Measurements from ENCODE around the gene PDE4D. TPM values are rescaled to one million over a fixed set of nuclear protein-coding genes. Genes with fewer than 3 reads are reported as not detected.
"Not testable (repeated sequence)": the region's sequence is repeated elsewhere in the genome, so short reads cannot be mapped to it uniquely, and the experiment has no call there.

Gene PDE4D
- total RNA-seq, 1 donor from 2014 or later = 85.8 TPM

DNA sequence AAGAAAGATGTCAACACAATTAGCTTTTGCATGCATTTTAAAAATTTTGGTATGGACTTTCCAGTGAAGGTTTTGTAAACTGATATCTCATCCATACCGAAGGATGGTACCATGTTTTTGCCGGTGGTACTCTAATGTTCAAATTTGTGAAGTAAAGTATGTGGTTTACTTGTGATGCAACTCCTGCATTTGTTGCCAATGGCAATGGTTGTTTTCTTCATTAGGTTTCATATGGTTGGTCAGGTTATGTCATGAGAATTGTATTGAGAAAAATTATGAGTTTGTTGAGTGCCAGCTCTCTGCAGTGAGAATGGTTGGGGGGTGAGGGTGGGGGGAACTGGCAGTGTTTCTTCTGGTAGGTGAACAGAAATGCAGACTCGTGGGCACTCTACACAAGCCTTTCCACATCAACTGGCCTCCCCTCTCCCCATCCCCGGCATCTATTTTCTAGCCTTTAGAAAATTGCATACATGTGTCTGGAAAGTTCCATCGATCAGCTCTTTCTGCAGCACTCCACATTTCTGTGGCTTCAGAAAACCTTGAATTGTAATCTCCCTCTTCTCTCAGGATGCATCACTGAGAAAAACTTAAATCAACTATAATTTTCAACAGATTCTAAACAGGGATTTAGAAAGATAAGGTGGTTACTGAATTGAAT is 107.7 kb downstream of the PDE4D start:
- Histone ChIP-seq H3K36me3 (no peaks in the 10 kb centered on the region), H3K4me1 (no peaks in the 10 kb centered on the region), H3K4me3 (no peak overlapping the region), H3K9me3 (no peaks in the 10 kb centered on the region), H3K27ac (no peak overlapping the region), H3K27me3 (no peaks in the 10 kb centered on the region)
- DNase-seq = no peak
- intact Hi-C loops (cut with DNase I) = no loop called here
- TF ChIP-seq, protein P1, sequence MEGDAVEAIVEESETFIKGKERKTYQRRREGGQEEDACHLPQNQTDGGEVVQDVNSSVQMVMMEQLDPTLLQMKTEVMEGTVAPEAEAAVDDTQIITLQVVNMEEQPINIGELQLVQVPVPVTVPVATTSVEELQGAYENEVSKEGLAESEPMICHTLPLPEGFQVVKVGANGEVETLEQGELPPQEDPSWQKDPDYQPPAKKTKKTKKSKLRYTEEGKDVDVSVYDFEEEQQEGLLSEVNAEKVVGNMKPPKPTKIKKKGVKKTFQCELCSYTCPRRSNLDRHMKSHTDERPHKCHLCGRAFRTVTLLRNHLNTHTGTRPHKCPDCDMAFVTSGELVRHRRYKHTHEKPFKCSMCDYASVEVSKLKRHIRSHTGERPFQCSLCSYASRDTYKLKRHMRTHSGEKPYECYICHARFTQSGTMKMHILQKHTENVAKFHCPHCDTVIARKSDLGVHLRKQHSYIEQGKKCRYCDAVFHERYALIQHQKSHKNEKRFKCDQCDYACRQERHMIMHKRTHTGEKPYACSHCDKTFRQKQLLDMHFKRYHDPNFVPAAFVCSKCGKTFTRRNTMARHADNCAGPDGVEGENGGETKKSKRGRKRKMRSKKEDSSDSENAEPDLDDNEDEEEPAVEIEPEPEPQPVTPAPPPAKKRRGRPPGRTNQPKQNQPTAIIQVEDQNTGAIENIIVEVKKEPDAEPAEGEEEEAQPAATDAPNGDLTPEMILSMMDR (IDR thresholded peaks at IDR 0.05) = no peak
- no peak for ATAC-seq

DNA sequence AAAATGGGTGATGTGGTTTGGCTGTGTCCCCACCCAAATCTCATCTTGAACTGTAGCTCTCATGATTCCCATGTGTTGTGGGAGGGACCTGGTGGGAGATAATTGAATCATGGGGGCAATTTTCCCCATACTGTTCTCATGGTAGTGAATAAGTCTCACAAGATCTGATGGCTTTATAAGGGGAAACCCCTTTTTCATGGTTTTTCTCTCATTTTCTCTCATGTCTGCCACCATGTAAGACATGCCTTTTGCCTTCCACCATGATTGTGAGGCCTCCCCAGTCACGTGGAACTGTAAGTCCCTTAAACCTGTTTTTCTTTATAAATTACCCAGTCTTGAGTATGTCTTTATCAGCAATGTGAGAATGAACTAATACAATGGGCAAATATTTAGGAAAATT is 108.8 kb downstream of the PDE4D start:
- H3K4me3 ChIP-seq = not testable (repeated sequence)

DNA sequence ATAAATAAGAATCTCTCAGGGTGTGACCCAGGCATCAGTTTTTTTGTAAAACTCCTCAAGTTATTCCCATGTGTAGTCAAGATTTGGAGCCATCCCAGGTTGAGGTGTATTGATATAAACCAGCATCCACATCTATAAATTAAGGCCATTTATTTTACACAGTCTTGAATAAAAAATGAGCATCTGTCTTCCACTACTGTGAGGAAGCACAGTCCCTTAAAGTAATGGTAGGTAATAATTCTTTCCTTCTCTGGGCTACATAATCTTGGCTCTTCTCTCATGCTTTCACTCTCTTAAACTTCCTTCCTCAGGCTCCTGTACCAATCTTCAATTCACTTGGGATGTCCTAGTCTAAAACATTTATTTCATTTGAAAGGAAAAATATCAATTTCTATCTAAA is 110.3 kb downstream of the PDE4D start:
- H3K36me3 ChIP-seq = no peaks in the 10 kb centered on the region
- no peak overlapping the region for H3K27ac ChIP-seq
- intact Hi-C loops (cut with DNase I) = no loop called here
- TF ChIP-seq, protein P1 (IDR thresholded peaks at IDR 0.05) = no peak
- no peaks in the 10 kb centered on the region for H3K4me1 ChIP-seq
- H3K4me3 ChIP-seq = no peak overlapping the region
- H3K9me3 ChIP-seq = no peaks in the 10 kb centered on the region
- no peaks in the 10 kb centered on the region for H3K27me3 ChIP-seq
- DNase-seq (no peak), ATAC-seq (no peak)

More for the DNA sequence above, 108.8 kb downstream of the PDE4D start:
- H3K27me3 ChIP-seq; DNase-seq; ATAC-seq; H3K9me3 ChIP-seq; H3K27ac ChIP-seq; H3K36me3 ChIP-seq; intact Hi-C loops (cut with DNase I); H3K4me1 ChIP-seq: not testable (repeated sequence)

DNA sequence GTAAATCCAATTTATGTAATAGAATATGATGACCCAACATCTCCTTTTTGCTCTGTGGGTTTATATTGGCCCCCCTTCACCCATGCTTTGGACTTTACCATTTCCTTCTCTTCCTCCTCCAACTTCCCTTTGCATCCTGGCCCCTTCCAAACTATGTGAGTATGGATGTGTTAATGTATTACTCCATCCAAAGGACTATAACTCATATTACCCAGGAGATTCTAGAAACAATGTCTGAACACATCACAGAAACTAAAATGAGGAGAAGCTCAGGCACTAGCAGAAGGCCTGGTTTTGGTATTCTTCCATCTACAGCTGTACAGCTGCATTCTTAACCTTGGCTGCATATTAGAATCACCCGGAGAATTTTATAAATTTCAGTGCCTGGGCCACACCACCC is 110.7 kb downstream of the PDE4D start:
- no peaks in the 10 kb centered on the region for H3K9me3 ChIP-seq
- DNase-seq (no peak), ATAC-seq (no peak)
- no peak overlapping the region for H3K4me3 ChIP-seq
- no peak overlapping the region for H3K27ac ChIP-seq
- no peaks in the 10 kb centered on the region for H3K36me3 ChIP-seq
- H3K4me1 ChIP-seq = no peaks in the 10 kb centered on the region
- intact Hi-C loops (cut with DNase I) = no loop called here
- TF ChIP-seq, protein P1 (IDR thresholded peaks at IDR 0.05) = no peak
- H3K27me3 ChIP-seq = no peaks in the 10 kb centered on the region

DNA sequence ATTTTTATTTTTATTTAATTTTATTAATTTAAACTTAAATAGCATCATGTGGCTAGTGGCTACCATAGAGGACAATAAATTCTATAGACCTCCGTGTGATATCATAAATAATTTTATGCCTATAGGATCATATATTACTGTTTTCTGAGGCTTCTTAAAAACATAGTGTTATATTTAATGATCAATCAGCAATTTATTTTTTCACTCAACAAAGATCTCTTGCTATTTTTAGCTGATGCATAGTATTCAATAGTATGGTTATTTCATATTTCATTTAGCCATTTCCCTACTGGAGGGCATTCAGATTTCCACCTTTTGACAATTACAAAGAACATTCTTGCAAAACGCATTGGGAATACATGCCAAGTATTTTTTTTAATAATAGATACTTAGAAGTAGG is 114.1 kb downstream of the PDE4D start:
- Histone ChIP-seq H3K27me3 (no peaks in the 10 kb centered on the region), H3K4me3 (no peak overlapping the region)

DNA sequence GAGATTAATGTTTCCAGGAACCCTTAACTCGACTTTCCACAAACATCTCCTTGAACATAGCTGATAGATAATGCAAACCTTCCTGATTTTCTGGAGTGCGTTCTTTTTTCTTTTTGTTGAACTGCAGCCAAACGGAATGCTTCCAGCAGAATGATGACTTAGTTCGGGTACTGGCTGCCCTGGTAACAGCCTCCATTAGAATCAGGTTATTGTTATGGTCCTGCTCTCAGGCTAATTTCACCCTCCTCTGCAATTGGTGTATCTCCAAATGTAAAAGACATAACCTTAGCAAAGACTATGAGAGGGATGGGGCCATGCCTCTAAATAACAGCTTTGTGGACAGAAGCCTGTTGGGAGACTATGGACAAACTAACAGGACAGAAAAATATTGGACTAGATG is 116.5 kb downstream of the PDE4D start:
- H3K27me3 ChIP-seq = no peaks in the 10 kb centered on the region
- TF ChIP-seq, protein P1 (IDR thresholded peaks at IDR 0.05) = no peak
- ATAC-seq = no peak
- H3K27ac ChIP-seq = no peak overlapping the region
- H3K9me3 ChIP-seq = no peaks in the 10 kb centered on the region
- H3K4me3 ChIP-seq = no peak overlapping the region
- no peak for DNase-seq
- intact Hi-C loops (cut with DNase I) = no loop called here
- no peaks in the 10 kb centered on the region for H3K36me3 ChIP-seq
- H3K4me1 ChIP-seq = no peaks in the 10 kb centered on the region

More for the DNA sequence above, 114.1 kb downstream of the PDE4D start:
- intact Hi-C loops (cut with DNase I) = no loop called here
- ATAC-seq (no peak), DNase-seq (no peak)
- H3K27ac ChIP-seq = no peak overlapping the region
- TF ChIP-seq, protein P1 (IDR thresholded peaks at IDR 0.05) = no peak
- H3K4me1 ChIP-seq = no peaks in the 10 kb centered on the region
- no peaks in the 10 kb centered on the region for H3K36me3 ChIP-seq
- H3K9me3 ChIP-seq = no peaks in the 10 kb centered on the region

Measured in upper lobe of right lung (tissue), 1 donor.